Stimulated activated memory B cell treated with anti-CD40 and anti-IgM and Interleukin-4, amounts not matched to agents 10 μg/mL and 1 μg/mL and 100 μg/mL, for 72 hours (primary cell): ENCODE results near the gene HTT.
A peak's percentile ranks its signal among the peaks of the same experiment; 100 is the strongest.

Experiments
- ATAC-seq: fragments of 150-1000 bp; cut with Tn5 transposase; 2 replicates; pipeline ENCODE4 v1.10.0; 2021
- H3K27ac Mint-ChIP-seq: one replicate; pipeline ENCODE4 v1.8.0; 2022; ENCODE audit warnings: mild to moderate bottlenecking, mixed read lengths
- H3K27me3 Mint-ChIP-seq: one replicate; pipeline ENCODE4 v1.8.0; 2022; ENCODE audit warnings: mixed read lengths
- H3K36me3 Mint-ChIP-seq: one replicate; pipeline ENCODE4 v1.8.0; 2022; ENCODE audit warnings: mixed read lengths
- H3K4me1 Mint-ChIP-seq: one replicate; pipeline ENCODE4 v1.8.0; 2022; ENCODE audit warnings: mixed read lengths
- H3K4me3 Mint-ChIP-seq: one replicate; pipeline ENCODE4 v1.8.0; 2022; ENCODE audit warnings: mild to moderate bottlenecking, moderate library complexity, mixed read lengths
- H3K9me3 Mint-ChIP-seq: one replicate; pipeline ENCODE4 v1.8.0; 2022; ENCODE audit warnings: mixed read lengths

Gene HTT

DNA sequence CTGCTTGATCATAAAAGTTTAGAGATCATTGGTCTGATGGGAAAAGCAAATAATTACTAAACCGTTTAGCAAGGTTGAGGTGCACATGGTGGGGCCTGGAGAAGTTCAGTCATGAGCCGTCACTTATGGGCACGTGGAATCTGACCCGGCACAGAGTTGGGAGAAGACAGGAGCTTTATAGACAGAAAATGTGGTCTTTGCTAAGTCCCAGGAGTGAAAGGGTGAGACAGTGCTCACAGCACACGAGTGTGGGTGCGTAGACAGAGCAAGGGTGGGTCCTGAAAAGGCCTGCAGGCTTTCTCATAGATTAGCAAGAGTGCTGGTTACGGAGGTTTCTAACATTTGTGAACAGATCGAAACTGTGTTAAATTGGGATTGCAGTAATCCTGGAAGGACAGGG lies 43.8 kb downstream of the HTT start:
- Mint-ChIP-seq H3K36me3 (peaks cover 70% of the 10 kb centered on the region), H3K27ac (no peak overlapping the region), H3K4me1 (peaks cover 11% of the 10 kb centered on the region), H3K27me3 (no peaks in the 10 kb centered on the region), H3K9me3 (no peaks in the 10 kb centered on the region), H3K4me3 (no peak overlapping the region)
- ATAC-seq = no peak

DNA sequence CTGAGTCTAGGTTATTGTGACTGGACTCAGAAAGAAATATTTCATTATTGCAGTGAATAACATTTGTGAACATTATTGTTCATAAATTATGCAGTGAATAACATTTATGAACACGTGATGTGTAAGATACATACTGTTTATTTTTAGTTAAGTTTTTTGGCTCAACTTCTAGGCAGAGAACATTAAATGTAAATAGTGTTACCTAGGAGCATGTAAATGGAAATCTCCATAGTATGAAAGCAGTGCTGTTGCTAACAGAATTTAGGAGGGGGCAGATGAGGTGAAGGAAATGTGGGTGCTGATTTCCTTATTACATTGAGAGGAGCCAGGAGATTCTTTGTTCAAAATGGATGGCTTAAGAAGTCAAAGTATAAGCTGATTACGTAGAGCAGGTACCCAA lies 45.0 kb downstream of the HTT start:
- no peak for ATAC-seq
- Mint-ChIP-seq H3K27me3 (no peaks in the 10 kb centered on the region), H3K4me3 (no peak overlapping the region), H3K9me3 (no peaks in the 10 kb centered on the region), H3K27ac (no peak overlapping the region), H3K4me1 (peaks cover 17% of the 10 kb centered on the region), H3K36me3 (peaks cover 76% of the 10 kb centered on the region)

DNA sequence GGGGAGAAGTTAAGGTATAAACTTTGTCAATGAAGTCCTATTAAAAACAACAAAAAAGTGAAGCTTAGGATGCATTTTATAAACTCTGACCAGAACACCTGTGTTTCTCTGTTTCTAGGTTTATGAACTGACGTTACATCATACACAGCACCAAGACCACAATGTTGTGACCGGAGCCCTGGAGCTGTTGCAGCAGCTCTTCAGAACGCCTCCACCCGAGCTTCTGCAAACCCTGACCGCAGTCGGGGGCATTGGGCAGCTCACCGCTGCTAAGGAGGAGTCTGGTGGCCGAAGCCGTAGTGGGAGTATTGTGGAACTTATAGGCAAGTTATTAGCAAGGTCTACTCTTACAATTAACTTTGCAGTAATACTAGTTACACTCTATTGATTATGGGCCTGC lies 46.6 kb downstream of the HTT start:
- no peaks in the 10 kb centered on the region for H3K9me3 Mint-ChIP-seq
- H3K36me3 Mint-ChIP-seq = peaks cover 68% of the 10 kb centered on the region
- no peak overlapping the region for H3K4me3 Mint-ChIP-seq
- H3K27ac Mint-ChIP-seq = no peak overlapping the region
- no peak for ATAC-seq
- H3K27me3 Mint-ChIP-seq = no peaks in the 10 kb centered on the region
- H3K4me1 Mint-ChIP-seq = peaks cover 18% of the 10 kb centered on the region

DNA sequence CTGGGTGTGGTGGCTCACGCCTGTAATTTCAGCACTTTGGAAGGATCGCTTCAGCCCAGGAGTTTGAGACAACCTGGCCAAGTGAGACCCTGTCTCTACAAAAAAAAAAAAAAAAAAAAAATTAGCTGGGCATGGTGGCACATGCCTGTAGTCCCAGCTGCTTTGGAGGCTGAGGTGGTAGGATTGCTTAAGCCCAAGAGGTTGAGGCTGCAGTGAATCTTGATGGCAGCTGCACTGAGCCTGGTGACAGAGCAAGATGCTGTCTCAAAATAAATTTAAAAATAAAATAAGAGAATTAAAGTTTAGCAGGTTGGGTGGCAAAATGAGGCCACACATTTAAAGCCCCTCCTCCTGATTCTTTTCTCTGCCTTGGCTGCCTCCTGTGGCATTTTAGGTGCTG lies 47.1 kb downstream of the HTT start:
- Mint-ChIP-seq H3K27ac (no peak overlapping the region), H3K9me3 (no peaks in the 10 kb centered on the region), H3K27me3 (no peaks in the 10 kb centered on the region), H3K4me1 (peaks cover 13% of the 10 kb centered on the region), H3K36me3 (peaks cover 65% of the 10 kb centered on the region), H3K4me3 (no peak overlapping the region)
- ATAC-seq = no peak

DNA sequence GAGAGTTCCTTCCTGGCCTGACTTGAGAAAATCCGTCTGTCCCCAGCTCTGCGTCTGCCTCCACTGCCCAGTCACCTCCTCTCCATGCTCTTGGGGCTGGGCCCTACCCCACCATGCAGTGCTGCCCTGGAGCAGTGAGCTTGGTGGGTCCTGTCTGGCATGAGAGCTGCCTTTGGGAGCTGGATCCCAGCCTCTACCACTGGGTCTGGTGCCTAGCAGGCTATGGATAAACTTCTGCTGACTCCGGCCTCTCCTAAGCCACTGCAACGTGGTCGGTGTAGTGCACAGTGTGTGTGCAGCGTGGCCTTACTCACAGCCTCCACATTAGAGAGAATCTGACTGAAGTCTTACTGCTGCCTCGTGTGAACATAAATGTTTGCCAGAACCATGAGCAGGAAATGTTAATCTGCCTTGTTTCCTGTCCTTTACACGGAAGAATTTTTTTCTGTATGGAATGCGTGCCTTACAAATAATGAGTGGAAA lies 47.6 kb downstream of the HTT start:
- H3K4me3 Mint-ChIP-seq = no peak overlapping the region
- H3K9me3 Mint-ChIP-seq = no peaks in the 10 kb centered on the region
- H3K36me3 Mint-ChIP-seq = peaks cover 69% of the 10 kb centered on the region
- H3K27ac Mint-ChIP-seq = peak overlapping the region; percentile 51
- no peak for ATAC-seq
- H3K4me1 Mint-ChIP-seq = peaks cover 11% of the 10 kb centered on the region
- no peaks in the 10 kb centered on the region for H3K27me3 Mint-ChIP-seq

DNA sequence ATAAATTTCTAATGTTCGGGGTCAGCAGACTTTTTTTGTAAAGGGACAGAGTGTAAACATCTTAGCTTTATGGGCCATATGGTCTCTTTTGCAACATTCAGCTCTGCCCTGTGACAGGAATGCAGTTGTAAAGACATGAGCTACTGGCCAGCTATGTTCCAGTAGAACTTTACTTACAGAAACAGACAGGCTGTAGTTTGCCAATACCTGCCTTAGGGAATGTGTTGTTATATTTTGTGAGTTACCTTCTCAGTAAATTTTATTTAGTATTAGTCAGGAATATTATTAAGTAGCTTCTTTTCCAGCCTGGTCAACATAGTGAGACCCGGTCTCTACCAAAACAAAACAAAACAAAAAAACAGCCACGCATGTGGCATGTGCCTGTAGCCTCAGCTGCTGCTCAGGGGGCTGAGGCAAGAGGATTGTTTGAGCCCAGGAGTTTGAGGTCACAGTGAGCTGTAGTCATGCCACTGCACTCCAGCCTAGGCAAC lies 48.7 kb downstream of the HTT start:
- no peaks in the 10 kb centered on the region for H3K27me3 Mint-ChIP-seq
- H3K27ac Mint-ChIP-seq = no peak overlapping the region
- H3K36me3 Mint-ChIP-seq = peaks cover 66% of the 10 kb centered on the region
- no peaks in the 10 kb centered on the region for H3K9me3 Mint-ChIP-seq
- no peak for ATAC-seq
- peaks cover 11% of the 10 kb centered on the region for H3K4me1 Mint-ChIP-seq
- H3K4me3 Mint-ChIP-seq = no peak overlapping the region

DNA sequence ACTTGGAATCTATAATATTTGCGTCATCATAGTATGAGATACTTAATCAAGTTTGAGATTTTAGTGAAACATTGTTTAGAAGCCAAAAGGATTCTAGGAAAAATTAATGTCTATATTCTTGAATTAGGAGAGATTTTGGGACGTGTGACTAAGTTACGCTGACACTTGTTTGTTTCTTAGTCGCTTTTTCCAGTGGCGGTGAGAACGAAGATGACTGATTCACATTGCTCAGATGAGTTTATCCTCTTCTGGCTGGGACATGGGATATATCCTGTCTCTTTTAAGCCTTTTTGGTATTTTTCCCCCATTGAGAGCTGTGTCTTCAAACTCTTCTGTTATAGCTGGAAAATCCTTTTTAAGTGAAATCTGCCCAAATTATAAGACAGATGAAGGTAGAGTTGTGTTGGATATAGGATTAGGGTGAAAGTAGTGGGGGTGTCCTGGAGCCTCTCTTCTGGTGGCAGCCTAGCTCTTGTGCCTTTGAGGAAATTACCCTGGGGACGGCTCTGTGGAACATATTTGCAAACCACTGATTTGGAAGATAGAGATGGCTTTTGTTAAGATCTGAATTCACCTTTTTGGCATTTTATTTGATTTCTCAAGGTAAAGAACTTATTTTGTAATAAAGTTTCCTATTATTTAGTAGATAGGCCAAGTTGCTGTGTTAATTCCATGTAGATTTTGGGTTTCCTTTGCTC lies 49.7 kb downstream of the HTT start:
- H3K4me3 Mint-ChIP-seq = no peak overlapping the region
- no peaks in the 10 kb centered on the region for H3K27me3 Mint-ChIP-seq
- H3K4me1 Mint-ChIP-seq = peaks cover 11% of the 10 kb centered on the region
- ATAC-seq = no peak
- H3K27ac Mint-ChIP-seq = no peak overlapping the region
- H3K36me3 Mint-ChIP-seq = peaks cover 64% of the 10 kb centered on the region
- H3K9me3 Mint-ChIP-seq = no peaks in the 10 kb centered on the region

DNA sequence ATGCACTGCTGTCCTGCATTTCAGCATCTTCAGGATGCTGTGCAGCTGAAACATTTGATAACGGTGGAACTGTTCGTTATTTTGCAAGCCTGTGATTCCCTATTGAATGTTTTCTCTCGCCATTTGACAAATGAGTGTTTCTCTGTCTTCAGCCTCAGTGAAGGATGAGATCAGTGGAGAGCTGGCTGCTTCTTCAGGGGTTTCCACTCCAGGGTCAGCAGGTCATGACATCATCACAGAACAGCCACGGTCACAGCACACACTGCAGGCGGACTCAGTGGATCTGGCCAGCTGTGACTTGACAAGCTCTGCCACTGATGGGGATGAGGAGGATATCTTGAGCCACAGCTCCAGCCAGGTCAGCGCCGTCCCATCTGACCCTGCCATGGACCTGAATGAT lies 52.6 kb downstream of the HTT start:
- no peak for ATAC-seq
- Mint-ChIP-seq H3K4me3 (no peak overlapping the region), H3K27me3 (no peaks in the 10 kb centered on the region), H3K4me1 (peaks cover 9% of the 10 kb centered on the region), H3K36me3 (peaks cover 65% of the 10 kb centered on the region), H3K27ac (no peak overlapping the region), H3K9me3 (no peaks in the 10 kb centered on the region)

DNA sequence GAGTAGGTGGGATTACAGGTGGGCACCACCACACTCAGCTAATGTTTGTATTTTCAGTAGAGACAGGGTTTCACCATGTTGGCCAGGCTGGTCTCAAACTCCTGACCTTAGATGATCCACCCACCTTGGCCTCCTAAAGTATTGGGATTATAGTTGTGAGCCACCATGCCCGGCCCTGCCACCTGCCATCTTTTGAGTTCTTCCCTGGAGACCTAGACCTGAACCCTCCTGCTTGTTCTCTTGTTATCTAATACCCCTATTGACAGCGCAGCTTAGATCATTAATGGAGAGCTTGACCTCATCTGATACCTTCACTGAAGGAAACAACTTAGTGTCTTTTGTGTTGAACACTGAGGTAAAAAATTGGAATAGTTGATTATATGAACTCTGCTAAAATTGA lies 53.6 kb downstream of the HTT start:
- H3K9me3 Mint-ChIP-seq = no peaks in the 10 kb centered on the region
- H3K36me3 Mint-ChIP-seq = peaks cover 63% of the 10 kb centered on the region

DNA sequence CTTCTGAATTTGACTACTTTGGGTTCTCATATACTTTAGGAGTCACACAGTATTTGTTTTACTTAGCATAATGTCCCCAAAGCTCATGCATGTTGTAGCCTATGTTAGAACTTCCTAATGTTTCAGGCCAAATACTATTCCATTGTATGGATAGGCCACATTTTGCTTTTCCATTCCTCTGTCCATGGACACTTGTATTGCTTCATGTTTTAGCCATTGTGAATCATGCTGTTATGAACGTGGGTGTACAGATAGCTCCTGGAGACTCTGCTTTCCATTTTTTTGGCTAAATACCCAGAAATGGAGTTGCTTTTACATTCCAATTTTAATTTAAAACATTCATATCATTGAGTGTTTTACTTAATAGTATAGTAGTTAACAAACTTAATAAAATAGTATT lies 54.5 kb downstream of the HTT start:
- peaks cover 5% of the 10 kb centered on the region for H3K4me1 Mint-ChIP-seq
- peaks cover 65% of the 10 kb centered on the region for H3K36me3 Mint-ChIP-seq
- no peaks in the 10 kb centered on the region for H3K27me3 Mint-ChIP-seq
- no peak for ATAC-seq
- H3K27ac Mint-ChIP-seq = no peak overlapping the region
- H3K4me3 Mint-ChIP-seq = no peak overlapping the region
- no peaks in the 10 kb centered on the region for H3K9me3 Mint-ChIP-seq

More for the DNA sequence above, 53.6 kb downstream of the HTT start:
- no peak for ATAC-seq
- Mint-ChIP-seq H3K27me3 (no peaks in the 10 kb centered on the region), H3K4me1 (peaks cover 6% of the 10 kb centered on the region), H3K4me3 (no peak overlapping the region), H3K27ac (no peak overlapping the region)

DNA sequence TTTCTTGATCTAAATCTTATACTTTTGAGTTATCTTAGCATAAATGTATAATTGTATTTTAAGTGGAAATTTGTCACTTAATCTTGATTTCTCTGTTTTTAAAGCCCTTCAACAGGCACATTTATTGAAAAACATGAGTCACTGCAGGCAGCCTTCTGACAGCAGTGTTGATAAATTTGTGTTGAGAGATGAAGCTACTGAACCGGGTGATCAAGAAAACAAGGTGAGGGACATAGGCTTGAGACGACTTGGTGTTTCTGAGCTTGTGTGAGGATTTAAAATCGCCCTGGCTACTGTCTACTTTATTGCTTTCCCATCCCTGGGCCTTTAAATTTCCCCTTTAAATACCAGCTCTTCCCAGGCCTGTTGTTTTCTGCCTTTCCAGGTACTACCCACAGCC lies 55.7 kb downstream of the HTT start:
- H3K9me3 Mint-ChIP-seq = no peaks in the 10 kb centered on the region
- no peaks in the 10 kb centered on the region for H3K27me3 Mint-ChIP-seq
- H3K4me1 Mint-ChIP-seq = no peaks in the 10 kb centered on the region
- peaks cover 64% of the 10 kb centered on the region for H3K36me3 Mint-ChIP-seq
- no peak for ATAC-seq
- no peak overlapping the region for H3K4me3 Mint-ChIP-seq
- H3K27ac Mint-ChIP-seq = peak overlapping the region; percentile 17

DNA sequence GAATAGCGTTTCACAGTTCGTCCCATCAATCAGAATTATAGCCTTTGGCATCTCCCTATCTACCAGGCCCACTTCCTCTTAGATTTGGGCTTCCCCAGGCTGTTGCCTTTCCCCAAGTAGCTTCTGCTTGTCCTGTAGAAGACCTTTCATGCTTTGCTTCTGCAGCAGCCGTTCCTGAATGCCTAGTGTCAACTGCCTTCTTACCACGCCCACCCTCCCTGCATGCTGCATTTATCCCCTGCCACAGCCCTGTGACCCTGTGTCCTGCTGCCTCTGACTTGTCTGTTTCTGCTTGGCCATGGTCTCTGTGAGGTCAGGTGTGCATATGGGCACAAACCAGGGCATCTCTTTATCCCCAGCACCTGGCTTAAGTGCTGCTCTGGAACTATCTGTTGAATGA lies 56.3 kb downstream of the HTT start:
- peaks cover 64% of the 10 kb centered on the region for H3K36me3 Mint-ChIP-seq
- no peak overlapping the region for H3K4me3 Mint-ChIP-seq
- no peaks in the 10 kb centered on the region for H3K27me3 Mint-ChIP-seq
- no peaks in the 10 kb centered on the region for H3K9me3 Mint-ChIP-seq
- peak overlapping the region; percentile 17 for H3K27ac Mint-ChIP-seq
- no peak for ATAC-seq
- no peaks in the 10 kb centered on the region for H3K4me1 Mint-ChIP-seq

DNA sequence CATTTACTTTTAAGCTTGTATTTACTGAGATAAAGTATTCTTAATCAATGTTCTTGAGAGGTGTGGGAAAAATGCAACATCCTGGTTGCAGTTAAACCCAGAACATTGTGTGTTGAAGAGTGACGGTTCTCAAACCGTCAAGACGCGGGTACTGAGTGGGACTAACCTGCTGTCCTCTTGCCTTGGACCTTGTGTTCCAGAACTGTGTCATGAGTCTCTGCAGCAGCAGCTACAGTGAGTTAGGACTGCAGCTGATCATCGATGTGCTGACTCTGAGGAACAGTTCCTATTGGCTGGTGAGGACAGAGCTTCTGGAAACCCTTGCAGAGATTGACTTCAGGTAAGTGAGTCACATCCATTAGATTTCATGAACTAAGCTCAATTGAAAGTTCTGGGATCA lies 59.7 kb downstream of the HTT start:
- no peak for ATAC-seq
- Mint-ChIP-seq H3K36me3 (peaks cover 56% of the 10 kb centered on the region), H3K4me1 (peaks cover 4% of the 10 kb centered on the region), H3K27ac (peak overlapping the region; percentile 17), H3K9me3 (no peaks in the 10 kb centered on the region), H3K4me3 (no peak overlapping the region), H3K27me3 (no peaks in the 10 kb centered on the region)

DNA sequence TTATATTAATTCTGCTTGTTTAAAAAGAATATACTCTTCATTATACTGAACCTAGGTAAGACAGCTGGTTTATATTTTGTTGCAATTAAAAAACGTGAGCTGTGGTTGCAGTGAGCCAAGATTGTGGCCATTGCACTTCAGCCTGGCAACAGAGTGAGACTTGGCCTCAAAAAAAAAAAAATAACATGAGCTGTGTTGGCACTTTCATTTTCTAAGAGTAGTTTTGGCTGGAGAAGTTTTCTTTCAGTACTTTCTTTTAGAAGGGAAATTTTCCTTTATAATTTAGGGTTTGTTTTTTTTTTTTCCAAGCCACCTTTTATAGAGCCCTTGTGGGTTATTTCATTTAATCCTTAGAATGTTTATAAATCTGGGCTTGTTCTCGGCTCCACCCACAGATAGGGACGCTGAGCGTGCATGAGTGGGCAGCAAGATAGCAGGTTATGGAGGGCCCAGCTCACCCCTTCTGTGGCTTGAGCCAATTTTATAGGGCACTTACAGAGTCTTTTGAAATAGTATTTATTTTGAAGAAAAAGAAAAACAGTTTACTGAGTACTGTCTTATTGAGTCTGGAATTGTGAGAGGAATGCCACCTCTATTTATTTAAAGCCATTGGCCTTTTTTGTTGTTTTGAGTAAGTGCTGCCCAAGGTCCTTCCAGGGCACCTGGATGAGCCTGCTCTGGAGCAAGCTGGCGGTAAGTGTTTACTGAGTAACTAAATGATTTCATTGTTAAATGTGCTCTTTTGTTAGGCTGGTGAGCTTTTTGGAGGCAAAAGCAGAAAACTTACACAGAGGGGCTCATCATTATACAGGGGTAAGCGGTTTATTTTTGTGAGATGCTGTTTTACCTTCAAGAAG lies 60.9 kb downstream of the HTT start:
- H3K9me3 Mint-ChIP-seq = no peaks in the 10 kb centered on the region
- H3K36me3 Mint-ChIP-seq = peaks cover 55% of the 10 kb centered on the region
- no peak overlapping the region for H3K27ac Mint-ChIP-seq
- H3K4me3 Mint-ChIP-seq = no peak overlapping the region
- ATAC-seq = no peak
- no peaks in the 10 kb centered on the region for H3K27me3 Mint-ChIP-seq
- peaks cover 4% of the 10 kb centered on the region for H3K4me1 Mint-ChIP-seq

DNA sequence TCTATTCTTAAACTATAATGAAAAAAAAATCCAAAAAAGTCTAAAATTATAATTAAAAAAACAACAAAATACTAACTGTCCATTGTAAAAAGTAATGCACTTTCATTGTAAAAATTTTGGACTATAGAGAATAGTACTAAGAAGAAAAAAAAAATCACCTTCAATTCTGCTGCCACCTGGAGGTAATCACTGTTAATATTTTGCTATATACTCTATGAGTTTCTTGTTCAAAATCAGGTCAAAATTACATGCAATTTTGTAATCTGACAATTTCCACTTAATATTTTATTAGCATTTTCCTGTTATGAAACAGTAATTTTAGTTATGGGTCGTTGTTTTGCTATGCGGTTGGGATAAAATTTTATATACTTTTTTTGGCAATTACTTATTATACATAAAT lies 62.0 kb downstream of the HTT start:
- Mint-ChIP-seq H3K27me3 (no peaks in the 10 kb centered on the region), H3K9me3 (no peaks in the 10 kb centered on the region), H3K4me1 (peaks cover 4% of the 10 kb centered on the region), H3K36me3 (peaks cover 47% of the 10 kb centered on the region), H3K4me3 (no peak overlapping the region), H3K27ac (no peak overlapping the region)
- no peak for ATAC-seq

DNA sequence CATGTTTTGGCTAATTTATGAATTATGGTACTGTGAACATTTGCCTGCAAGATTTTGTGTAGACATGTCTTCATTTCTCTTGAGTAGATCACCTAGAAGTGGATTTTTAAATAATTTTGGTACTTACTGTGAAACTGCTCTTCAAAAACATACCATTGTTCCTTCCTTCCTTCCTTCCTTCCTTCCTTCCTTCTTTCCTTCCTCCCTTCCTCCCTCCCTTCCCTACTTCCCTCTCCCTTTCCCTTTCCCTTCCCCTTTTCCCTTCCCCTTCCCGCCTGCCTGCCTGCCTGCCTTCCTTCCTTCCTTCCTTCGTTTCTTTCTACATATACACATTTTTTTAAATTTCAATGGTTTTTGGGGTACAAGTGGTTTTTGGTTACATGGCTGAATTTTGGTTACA lies 63.4 kb downstream of the HTT start:
- ATAC-seq = no peak
- peaks cover 4% of the 10 kb centered on the region for H3K4me1 Mint-ChIP-seq
- peaks cover 46% of the 10 kb centered on the region for H3K36me3 Mint-ChIP-seq
- H3K27ac Mint-ChIP-seq = no peak overlapping the region
- no peak overlapping the region for H3K4me3 Mint-ChIP-seq
- no peaks in the 10 kb centered on the region for H3K27me3 Mint-ChIP-seq
- no peaks in the 10 kb centered on the region for H3K9me3 Mint-ChIP-seq
